Gastroesophageal sphincter (tissue), 4 donors: ENCODE results near the gene LYL1. TPM values are rescaled to one million over a fixed set of nuclear protein-coding genes. Genes with fewer than 3 reads are reported as not detected.

Experiments
- ATAC-seq: fragments of 150-250 bp; one replicate; pipeline ENCODE4 v1.9.1; 2016; ENCODE audit warnings: mild to moderate bottlenecking, moderate library complexity
- H3K27ac ChIP-seq, 4 donors: fragments of 200-600 bp; sonication (generic) in 3 of 4; 1 replicate in 3 of 4; 2 replicates in 1 of 4; pipeline ENCODE4 v1.5.1; 2016 to 2019
- H3K27me3 ChIP-seq: fragments of 200-600 bp; sonication (generic); one replicate; pipeline ENCODE4 v1.5.1; 2019
- H3K36me3 ChIP-seq, 2 donors: fragments of 200-600 bp; sonication (generic); one replicate each; pipeline ENCODE4 v1.5.1; 2019; ENCODE audit warnings: control low read depth in 1 of 2
- H3K4me1 ChIP-seq, 3 donors: fragments of 200-600 bp; sonication (generic); 1 replicate in 2 of 3; 2 replicates in 1 of 3; pipeline ENCODE4 v1.5.1; 2016 to 2019; ENCODE audit warnings: control low read depth in 2 of 3
- H3K4me3 ChIP-seq, 2 donors: fragments of 200-600 bp; sonication (generic); one replicate each; pipeline ENCODE4 v1.5.1; 2019; ENCODE audit warnings: mild to moderate bottlenecking in 1 of 2, moderate library complexity in 1 of 2
- H3K9me3 ChIP-seq, 3 donors: fragments of 200-600 bp; sonication (generic); one replicate each; pipeline ENCODE4 v1.5.1; 2017 to 2019; ENCODE audit warnings: control low read depth in 2 of 3
- EP300 ChIP-seq: sonication (generic); formaldehyde crosslinking; IDR thresholded peaks from one replicate; pipeline ENCODE4 v1.6.1; 2017; ENCODE audit warnings: antibody characterized with exemption, mild to moderate bottlenecking
- POLR2A ChIP-seq, 2 donors: fragments of 450-650 bp; IDR thresholded peaks; one replicate each; pipeline ENCODE4 v1.6.1; 2017; ENCODE audit warnings: antibody characterized with exemption in 2 of 2, mild to moderate bottlenecking in 2 of 2, moderate library complexity in 1 of 2
- POLR2AphosphoS5 ChIP-seq: sonication (generic); formaldehyde crosslinking; IDR thresholded peaks from one replicate; pipeline ENCODE4 v1.6.1; 2017; ENCODE audit warnings: antibody characterized with exemption
- WGBS, 2 donors: methylation state at CpG; one replicate each; pipeline ENCODE4 v1.1.5; 2018; ENCODE audit warnings: low coverage in 1 of 2; 5-methylcytosine and 5-hydroxymethylcytosine counted together
- total RNA-seq, 4 donors: library from RNA; depleted of rRNA; stranded (reverse); fragments of >200 nt; gene quantifications; one replicate each; pipeline ENCODE4 v1.1.0, GENCODE V29; 2016
- TF ChIP-seq, protein P1 (sequence below), 4 experiments: fragments of 200-600 bp in 2 of 4; fragments of 450-650 bp in 2 of 4; sonication (generic) in 1 of 4; IDR thresholded peaks; one replicate each; pipeline ENCODE4 v1.5.1; 2017 to 2019; ENCODE audit warnings: antibody characterized with exemption in 4 of 4, mild to moderate bottlenecking in 2 of 4, moderate library complexity in 2 of 4

The LYL1 gene
- total RNA-seq, 4 donors from 2014 or later = 9.9 to 11.8 (median 10.8) TPM

DNA sequence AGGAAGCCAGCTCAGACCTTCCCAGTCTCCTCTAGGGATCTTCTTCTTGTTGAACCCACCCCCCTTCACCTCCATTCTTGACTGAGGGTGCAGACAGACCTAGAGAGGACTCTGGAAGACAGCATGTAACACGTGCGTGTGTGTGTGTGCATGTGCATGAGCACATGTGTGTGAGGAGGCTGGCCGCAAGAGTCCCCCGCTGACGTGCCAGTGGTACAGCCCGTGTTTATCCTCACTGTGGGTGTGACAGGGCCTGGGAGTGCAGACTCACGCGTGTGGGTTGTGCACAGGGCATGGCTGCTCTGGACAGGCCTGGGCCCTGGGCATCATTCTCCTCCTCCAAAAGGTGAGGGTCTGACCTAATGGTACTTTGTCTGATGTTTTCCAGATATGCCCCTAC lies 26.3 kb downstream of the LYL1 start:
- Histone ChIP-seq H3K36me3 (peaks cover 0 to 69% of the 10 kb centered on the region in 2 donors), H3K27me3 (no peaks in the 10 kb centered on the region), H3K4me3 (no peak overlapping the region), H3K9me3 (no peaks in the 10 kb centered on the region), H3K27ac (peak overlapping the region in 3 of 4 donors; percentile 83 to 86 (median 84)), H3K4me1 (peaks cover 6 to 92% (median 53%) of the 10 kb centered on the region in 3 donors)
- ATAC-seq = no peak
- TF ChIP-seq, protein P1, sequence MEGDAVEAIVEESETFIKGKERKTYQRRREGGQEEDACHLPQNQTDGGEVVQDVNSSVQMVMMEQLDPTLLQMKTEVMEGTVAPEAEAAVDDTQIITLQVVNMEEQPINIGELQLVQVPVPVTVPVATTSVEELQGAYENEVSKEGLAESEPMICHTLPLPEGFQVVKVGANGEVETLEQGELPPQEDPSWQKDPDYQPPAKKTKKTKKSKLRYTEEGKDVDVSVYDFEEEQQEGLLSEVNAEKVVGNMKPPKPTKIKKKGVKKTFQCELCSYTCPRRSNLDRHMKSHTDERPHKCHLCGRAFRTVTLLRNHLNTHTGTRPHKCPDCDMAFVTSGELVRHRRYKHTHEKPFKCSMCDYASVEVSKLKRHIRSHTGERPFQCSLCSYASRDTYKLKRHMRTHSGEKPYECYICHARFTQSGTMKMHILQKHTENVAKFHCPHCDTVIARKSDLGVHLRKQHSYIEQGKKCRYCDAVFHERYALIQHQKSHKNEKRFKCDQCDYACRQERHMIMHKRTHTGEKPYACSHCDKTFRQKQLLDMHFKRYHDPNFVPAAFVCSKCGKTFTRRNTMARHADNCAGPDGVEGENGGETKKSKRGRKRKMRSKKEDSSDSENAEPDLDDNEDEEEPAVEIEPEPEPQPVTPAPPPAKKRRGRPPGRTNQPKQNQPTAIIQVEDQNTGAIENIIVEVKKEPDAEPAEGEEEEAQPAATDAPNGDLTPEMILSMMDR (IDR thresholded peaks at IDR 0.05) = no peak
- TF ChIP-seq POLR2AphosphoS5 = peak; percentile 4
- WGBS, 2 donors = no CpG with 5 or more reads among the region's 8 CpGs

GRCh38 chr19:13074378-13074777 lies 28.3 kb downstream of the LYL1 start:
- Histone ChIP-seq H3K9me3 (no peaks in the 10 kb centered on the region), H3K4me1 (peaks cover 6 to 95% (median 59%) of the 10 kb centered on the region in 3 donors), H3K27me3 (no peaks in the 10 kb centered on the region), H3K4me3 (no peak overlapping the region), H3K27ac (peak overlapping the region in 3 of 4 donors; percentile 43 to 84 (median 57)), H3K36me3 (peaks cover 0 to 58% of the 10 kb centered on the region in 2 donors)
- ATAC-seq = no peak
- TF ChIP-seq, protein P1 (IDR thresholded peaks at IDR 0.05) = no peak
- TF ChIP-seq POLR2A (IDR thresholded peaks at IDR 0.05) = no peak
- no peak for TF ChIP-seq EP300
- 19 to 54% methylated on average over 2 to 4 of the region's 4 CpGs for WGBS, 2 donors

DNA sequence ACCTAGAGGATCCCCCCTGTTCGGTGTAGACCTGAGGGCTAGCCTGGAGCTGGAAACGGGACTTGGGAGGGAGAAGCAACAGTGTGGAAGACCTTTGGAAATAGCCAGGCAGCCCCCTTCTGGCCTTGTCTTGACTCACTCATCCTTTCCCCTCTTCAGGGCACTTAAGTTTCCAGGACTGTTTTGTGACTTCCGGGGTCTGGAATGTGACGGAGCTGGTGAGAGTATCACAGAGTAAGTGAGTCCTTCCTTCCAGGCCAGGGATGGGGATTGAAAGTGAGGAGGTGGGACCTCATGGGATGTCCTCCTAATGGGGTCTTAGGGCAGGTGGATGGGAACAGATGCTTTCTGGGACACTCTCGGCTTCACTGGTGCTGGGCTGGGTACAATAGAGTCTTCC lies 29.4 kb downstream of the LYL1 start:
- Histone ChIP-seq H3K9me3 (no peaks in the 10 kb centered on the region), H3K27ac (peak overlapping the region in 3 of 4 donors; percentile 32 to 95 (median 84)), H3K4me1 (peaks cover 2 to 95% (median 59%) of the 10 kb centered on the region in 3 donors), H3K27me3 (no peaks in the 10 kb centered on the region), H3K36me3 (peaks cover 0 to 52% of the 10 kb centered on the region in 2 donors), H3K4me3 (no peak overlapping the region)
- TF ChIP-seq POLR2A (IDR thresholded peaks at IDR 0.05) (no peak), EP300 (no peak), POLR2AphosphoS5 (no peak)
- TF ChIP-seq, protein P1 (IDR thresholded peaks at IDR 0.05) = no peak
- ATAC-seq = no peak
- no CpG with 5 or more reads among the region's 5 CpGs for WGBS, 2 donors

- no CpG with 5 or more reads among the region's 9 CpGs for WGBS, 2 donors
- TF ChIP-seq POLR2AphosphoS5 (no peak), EP300 (no peak), POLR2A (IDR thresholded peaks at IDR 0.05) (no peak)
- TF ChIP-seq, protein P1 (IDR thresholded peaks at IDR 0.05) = no peak
- H3K4me3 ChIP-seq = no peak overlapping the region
- H3K36me3 ChIP-seq = peaks cover 0 to 42% of the 10 kb centered on the region in 2 donors
- H3K9me3 ChIP-seq = no peaks in the 10 kb centered on the region
- no peak for ATAC-seq
- no peaks in the 10 kb centered on the region for H3K27me3 ChIP-seq
- H3K27ac ChIP-seq = peak overlapping the region in 3 of 4 donors; percentile 32 to 95 (median 84)
- H3K4me1 ChIP-seq = peaks cover 0 to 95% (median 65%) of the 10 kb centered on the region in 3 donors
Measured at GRCh38 chr19:13072188-13072908, 30.3 kb downstream of the LYL1 start.
